ENCODE measurements around the gene SEMA4C. TPM values are rescaled to one million over a fixed set of nuclear protein-coding genes. Genes with fewer than 3 reads are reported as not detected.

SEMA4C gene
- total RNA-seq, 2 donors from 2014 or later = 82.5 to 92.1 TPM

GRCh38 chr2:96837575-96837974, 32.3 kb downstream of the SEMA4C start:
- no peak overlapping the region for H3K9ac ChIP-seq (ENCODE audit: extremely low read depth, low read length, poor library complexity, severe bottlenecking)

GRCh38 chr2:96835830-96836229, 34.0 kb downstream of the SEMA4C start:
- 95 to 96% methylated on average over 3 to 4 of the region's 4 CpGs for WGBS, 2 experiments (ENCODE audit: insufficient coverage in 1 of 2, insufficient read length in 1 of 2)
- H3K27ac Mint-ChIP-seq = no peak overlapping the region
- H3K4me3 ChIP-seq (ENCODE audit: low read length) = no peak overlapping the region
- H3K36me3 ChIP-seq (ENCODE audit: control insufficient read depth, insufficient read depth, low read length) = peaks cover 43% of the 10 kb centered on the region
- no peak for DNase-seq
- no peaks in the 10 kb centered on the region for H3K9me3 Mint-ChIP-seq
- no peak for TF ChIP-seq CTCF (conservative IDR thresholded peaks at IDR 0.05)
- peaks cover 13% of the 10 kb centered on the region for H3K4me1 ChIP-seq (ENCODE audit: control insufficient read depth, insufficient read depth, low read length)
- H3K27me3 ChIP-seq (ENCODE audit: control insufficient read depth, insufficient read depth, low read length, poor library complexity, severe bottlenecking) = no peaks in the 10 kb centered on the region
- H3K4me3 Mint-ChIP-seq = no peak overlapping the region
- no peak overlapping the region for H3K27ac ChIP-seq (ENCODE audit: low read depth, low read length)
- peaks cover 47% of the 10 kb centered on the region for H3K36me3 Mint-ChIP-seq (ENCODE audit: low read depth)
- H3K4me1 Mint-ChIP-seq = peaks cover 6% of the 10 kb centered on the region
- H3K9me3 ChIP-seq (ENCODE audit: control insufficient read depth, low read length) = no peaks in the 10 kb centered on the region
- H3K9ac ChIP-seq (ENCODE audit: extremely low read depth, low read length, poor library complexity, severe bottlenecking) = no peak overlapping the region
- H3K27me3 Mint-ChIP-seq (ENCODE audit: insufficient read depth) = no peaks in the 10 kb centered on the region

More at GRCh38 chr2:96837575-96837974, 32.3 kb downstream of the SEMA4C start:
- Histone ChIP-seq H3K27me3 (ENCODE audit: control insufficient read depth, insufficient read depth, low read length, poor library complexity, severe bottlenecking) (no peaks in the 10 kb centered on the region), H3K9me3 (ENCODE audit: control insufficient read depth, low read length) (no peaks in the 10 kb centered on the region), H3K27ac (ENCODE audit: low read depth, low read length) (no peak overlapping the region), H3K36me3 (ENCODE audit: control insufficient read depth, insufficient read depth, low read length) (peaks cover 29% of the 10 kb centered on the region), H3K4me1 (ENCODE audit: control insufficient read depth, insufficient read depth, low read length) (peaks cover 7% of the 10 kb centered on the region), H3K4me3 (ENCODE audit: low read length) (no peak overlapping the region)
- Mint-ChIP-seq H3K36me3 (ENCODE audit: low read depth) (peaks cover 31% of the 10 kb centered on the region), H3K4me1 (peaks cover 8% of the 10 kb centered on the region), H3K4me3 (no peak overlapping the region), H3K27me3 (ENCODE audit: insufficient read depth) (no peaks in the 10 kb centered on the region), H3K9me3 (no peaks in the 10 kb centered on the region), H3K27ac (no peak overlapping the region)
- no peak for DNase-seq
- WGBS, 2 experiments (ENCODE audit: insufficient coverage in 1 of 2, insufficient read length in 1 of 2) = 92 to 93% methylated on average over 8 to 9 of the region's 9 CpGs
- no peak for TF ChIP-seq CTCF (conservative IDR thresholded peaks at IDR 0.05)

DNA sequence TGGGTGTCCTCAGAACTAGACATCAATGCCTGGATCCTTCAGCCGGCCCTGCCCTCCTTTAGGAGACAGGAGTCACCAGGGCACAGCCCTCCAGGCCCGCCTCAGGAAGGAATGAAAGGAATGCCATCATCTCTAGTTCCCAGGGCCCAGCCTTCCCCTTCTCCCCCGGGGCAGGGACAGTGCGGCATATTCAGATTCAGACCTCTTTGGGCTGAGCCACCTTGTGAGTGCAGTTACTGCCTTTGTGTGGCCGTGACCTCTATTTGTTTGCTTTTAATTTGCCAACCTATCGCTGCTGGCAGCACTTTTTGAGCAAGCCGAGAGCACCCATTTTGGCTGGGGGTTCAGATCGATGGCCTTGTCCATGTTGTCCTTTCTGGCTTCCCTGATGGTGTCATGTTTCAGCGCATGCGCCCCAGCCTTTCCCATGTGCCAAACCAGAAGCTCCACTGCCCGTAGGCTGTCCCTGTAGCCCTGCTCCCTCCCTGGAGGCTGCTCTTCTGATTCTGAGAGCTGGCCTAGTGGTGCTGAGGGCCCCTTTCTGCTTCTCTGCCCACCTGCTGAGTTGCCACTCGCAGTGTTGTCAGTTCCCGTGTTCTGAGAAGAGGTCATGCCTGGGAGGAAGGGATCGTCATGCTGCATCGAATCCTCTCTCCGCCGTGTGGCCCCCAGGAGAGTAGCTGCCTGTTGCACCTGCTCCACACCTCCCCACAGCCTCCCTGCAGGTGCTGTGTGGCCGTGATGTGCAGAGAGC, 36.9 kb downstream of the SEMA4C start:
- peak; percentile 93 for DNase-seq
- Mint-ChIP-seq H3K4me1 (peaks cover 6% of the 10 kb centered on the region), H3K27me3 (ENCODE audit: insufficient read depth) (no peaks in the 10 kb centered on the region), H3K4me3 (peak overlapping the region; percentile 13), H3K36me3 (ENCODE audit: low read depth) (peaks cover 70% of the 10 kb centered on the region), H3K27ac (peak overlapping the region; percentile 97), H3K9me3 (no peaks in the 10 kb centered on the region)
- H3K27me3 ChIP-seq (ENCODE audit: control insufficient read depth, insufficient read depth, low read length, poor library complexity, severe bottlenecking) = no peaks in the 10 kb centered on the region
- peak; percentile 18 for TF ChIP-seq CTCF (conservative IDR thresholded peaks at IDR 0.05)
- H3K9ac ChIP-seq (ENCODE audit: extremely low read depth, low read length, poor library complexity, severe bottlenecking) = peak overlapping the region; percentile 28
- H3K27ac ChIP-seq (ENCODE audit: low read depth, low read length) = peak overlapping the region; percentile 95
- H3K36me3 ChIP-seq (ENCODE audit: control insufficient read depth, insufficient read depth, low read length) = peaks cover 56% of the 10 kb centered on the region
- 29 to 55% methylated on average over 11 to 18 of the region's 18 CpGs for WGBS, 2 experiments (ENCODE audit: insufficient coverage in 1 of 2, insufficient read length in 1 of 2)
- H3K4me1 ChIP-seq (ENCODE audit: control insufficient read depth, insufficient read depth, low read length) = peaks cover 13% of the 10 kb centered on the region
- no peaks in the 10 kb centered on the region for H3K9me3 ChIP-seq (ENCODE audit: control insufficient read depth, low read length)
- H3K4me3 ChIP-seq (ENCODE audit: low read length) = no peak overlapping the region
